ENCODE measurements around the gene TNFAIP2. TPM values are rescaled to one million over a fixed set of nuclear protein-coding genes. Genes with fewer than 3 reads are reported as not detected.

The TNFAIP2 gene
- total RNA-seq, 1 donor from 2014 or later, result 21.9 TPM

DNA sequence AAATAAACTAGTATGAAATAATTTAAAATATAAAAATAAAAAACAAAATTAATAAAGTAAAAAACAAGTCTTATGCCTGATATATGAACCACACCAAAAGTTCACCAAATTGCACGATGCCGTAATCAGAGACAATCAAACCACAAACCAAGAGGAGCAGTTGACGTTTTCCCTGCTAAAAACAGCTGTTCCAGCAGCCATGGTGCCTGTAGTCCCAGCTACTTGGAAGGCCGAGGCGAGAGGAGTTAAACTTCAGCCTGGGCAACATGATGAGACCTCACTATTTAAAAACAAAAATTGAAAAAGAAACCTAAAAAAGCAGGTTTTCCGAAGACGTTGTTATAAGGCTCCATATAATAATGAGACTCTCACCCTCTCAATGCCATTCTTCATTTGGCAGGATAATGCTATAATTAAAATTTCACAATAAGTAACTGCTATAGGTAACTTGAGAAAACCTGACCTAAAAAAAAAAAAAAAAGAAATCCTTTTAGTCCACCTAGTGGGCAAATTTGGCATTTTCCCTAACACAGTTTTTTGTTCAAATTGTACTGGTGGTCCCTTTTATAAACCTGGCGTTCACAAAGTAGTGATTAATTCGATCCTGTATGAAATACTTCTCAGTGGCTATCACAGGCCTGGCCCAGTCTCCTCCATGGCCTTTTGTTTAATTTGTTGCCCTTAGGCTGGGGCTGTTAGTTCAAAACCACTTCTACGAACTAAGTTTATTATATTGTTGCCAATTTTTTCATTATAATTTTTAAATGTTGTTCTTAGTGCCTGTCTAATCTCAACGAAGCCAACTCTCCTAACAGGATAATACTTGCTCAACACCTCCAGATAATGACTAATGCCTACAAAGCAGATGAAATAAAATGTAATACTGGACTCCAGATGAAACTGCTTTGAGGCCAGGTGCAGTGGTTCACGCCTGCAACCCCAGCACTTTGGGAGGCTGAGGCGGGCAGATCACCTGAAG, 62.1 kb downstream of the TNFAIP2 start:
- Histone ChIP-seq H3K9ac (ENCODE audit: low read depth in 1 of 3, low read length in 3 of 3) (no peak overlapping the region), H3K4me1 (ENCODE audit: control insufficient read depth in 3 of 3, insufficient read depth in 3 of 3, low read length in 3 of 3) (peaks cover 5 to 14% (median 7%) of the 10 kb centered on the region in 3 donors), H3K9me3 (ENCODE audit: control insufficient read depth in 3 of 3, low read length in 3 of 3) (no peaks in the 10 kb centered on the region), H3K36me3 (ENCODE audit: control insufficient read depth in 3 of 3, insufficient read depth in 3 of 3, low read length in 3 of 3) (no peaks in the 10 kb centered on the region), H3K27ac (ENCODE audit: low read depth, low read length) (no peak overlapping the region), H3K4me3 (ENCODE audit: low read length in 3 of 3) (no peak overlapping the region), H3K27me3 (ENCODE audit: control insufficient read depth in 3 of 3, insufficient read depth in 3 of 3, low read length in 3 of 3) (peaks cover 0 to 20% (median 0%) of the 10 kb centered on the region in 3 donors)

DNA sequence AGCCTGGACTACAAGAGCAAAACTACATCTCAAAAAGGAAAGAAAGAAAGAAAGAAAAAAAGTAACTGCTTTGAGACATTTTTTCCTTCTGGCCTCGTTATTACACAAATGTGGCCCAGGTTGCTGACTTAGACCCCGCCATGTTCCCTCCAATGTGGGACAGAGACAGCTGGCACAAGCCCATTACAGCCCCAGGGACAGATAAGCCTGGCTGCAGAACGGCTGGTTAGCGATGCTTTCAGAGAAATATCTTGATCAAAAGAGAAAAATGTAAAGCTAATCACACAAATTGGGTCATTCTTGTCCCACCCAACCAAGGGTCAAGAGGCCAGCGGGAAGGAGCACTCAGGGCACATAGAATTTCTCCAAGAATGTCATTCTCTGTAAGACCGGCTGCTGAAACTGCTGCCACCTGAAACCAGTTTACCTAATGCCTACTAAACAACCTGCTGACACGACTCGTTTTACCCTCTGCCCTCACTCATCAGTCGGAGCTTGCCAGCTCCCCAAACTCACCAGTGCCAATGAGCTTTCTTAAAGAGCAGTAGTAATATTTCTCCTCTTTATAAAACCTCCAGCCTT, 63.1 kb downstream of the TNFAIP2 start:
- H3K9ac ChIP-seq (ENCODE audit: low read depth in 1 of 3, low read length in 3 of 3), result no peak overlapping the region
- peaks cover 5 to 14% (median 7%) of the 10 kb centered on the region in 3 donors for H3K4me1 ChIP-seq (ENCODE audit: control insufficient read depth in 3 of 3, insufficient read depth in 3 of 3, low read length in 3 of 3)
- H3K27ac ChIP-seq (ENCODE audit: low read depth, low read length), result no peak overlapping the region
- H3K4me3 ChIP-seq (ENCODE audit: low read length in 3 of 3), result no peak overlapping the region
- peaks cover 0 to 20% (median 0%) of the 10 kb centered on the region in 3 donors for H3K27me3 ChIP-seq (ENCODE audit: control insufficient read depth in 3 of 3, insufficient read depth in 3 of 3, low read length in 3 of 3)
- H3K36me3 ChIP-seq (ENCODE audit: control insufficient read depth in 3 of 3, insufficient read depth in 3 of 3, low read length in 3 of 3), result no peaks in the 10 kb centered on the region
- no peaks in the 10 kb centered on the region for H3K9me3 ChIP-seq (ENCODE audit: control insufficient read depth in 3 of 3, low read length in 3 of 3)

Other genes starting within 250 kb of the TNFAIP2 start
- 1.0 TPM for gene AMN, start 200.8 kb upstream of the TNFAIP2 start, total RNA-seq
- gene CDC42BPB, start 65.9 kb upstream of the TNFAIP2 start, total RNA-seq, result 50.1 TPM
- gene LBHD2, start 39.3 kb upstream of the TNFAIP2 start, total RNA-seq, result not detected
- 0.52 TPM for gene EXOC3L4, start 28.7 kb upstream of the TNFAIP2 start, total RNA-seq
- 84.5 TPM for gene EIF5, start 210.8 kb downstream of the TNFAIP2 start, total RNA-seq